Measurements from ENCODE around the gene RRP15. TPM values are rescaled to one million over a fixed set of nuclear protein-coding genes. Genes with fewer than 3 reads are reported as not detected.

Gene RRP15, protein sequence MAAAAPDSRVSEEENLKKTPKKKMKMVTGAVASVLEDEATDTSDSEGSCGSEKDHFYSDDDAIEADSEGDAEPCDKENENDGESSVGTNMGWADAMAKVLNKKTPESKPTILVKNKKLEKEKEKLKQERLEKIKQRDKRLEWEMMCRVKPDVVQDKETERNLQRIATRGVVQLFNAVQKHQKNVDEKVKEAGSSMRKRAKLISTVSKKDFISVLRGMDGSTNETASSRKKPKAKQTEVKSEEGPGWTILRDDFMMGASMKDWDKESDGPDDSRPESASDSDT
- 21.8 TPM for polyA plus RNA-seq

DNA sequence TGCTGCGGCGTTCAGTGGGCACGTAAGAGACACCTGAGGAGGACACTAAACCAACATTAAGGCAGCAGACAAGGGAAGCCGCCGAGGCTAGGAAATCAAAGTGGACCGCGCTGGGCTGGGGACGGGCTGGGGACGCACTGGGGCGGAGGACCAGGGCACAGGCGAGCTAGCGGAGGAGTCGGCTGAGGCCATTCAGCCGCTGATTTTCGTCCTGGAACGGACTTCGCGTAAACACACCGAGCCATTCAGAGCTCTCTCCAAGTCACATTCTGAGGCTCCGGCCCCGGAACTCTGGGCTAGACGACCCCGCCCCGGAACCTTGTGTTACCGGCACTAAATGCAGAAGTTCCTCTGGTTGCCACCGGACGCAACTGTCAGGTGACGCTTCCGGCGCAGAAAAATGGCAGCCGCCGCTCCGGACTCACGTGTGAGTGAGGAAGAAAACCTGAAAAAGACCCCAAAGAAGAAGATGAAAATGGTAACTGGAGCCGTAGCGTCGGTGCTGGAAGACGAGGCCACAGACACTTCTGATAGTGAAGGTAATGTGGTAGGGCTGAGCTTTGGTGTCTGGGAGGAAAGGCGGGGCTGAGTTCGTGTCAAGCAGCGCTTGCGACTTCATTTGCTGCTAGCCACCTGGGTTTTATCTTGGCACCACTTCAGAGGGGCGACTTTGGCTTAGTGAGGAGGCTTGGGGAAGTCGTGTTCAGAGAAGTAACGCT, at the start of gene RRP15:
TSS of gene RRP15 (plus strand) at position 377 of the 719 bp plus-strand sequence. CDS start at position 401, 24 bp downstream.
- H3K27ac Mint-ChIP-seq, result peak within 1 kb of the TSS; percentile 88 to 97 (median 94)
- peaks cover 2% of the 10 kb centered on the region for H3K36me3 Mint-ChIP-seq
- H3K4me1 Mint-ChIP-seq, result peaks cover 21 to 39% (median 21%) of the 10 kb centered on the region in 3 donors
- H3K4me3 Mint-ChIP-seq, result peak within 1 kb of the TSS; percentile 97 to 99 (median 98)
- H3K9me3 Mint-ChIP-seq, result peaks cover 0 to 8% (median 0%) of the 10 kb centered on the region in 3 donors
- peaks cover 4% of the 10 kb centered on the region for H3K27me3 Mint-ChIP-seq

DNA sequence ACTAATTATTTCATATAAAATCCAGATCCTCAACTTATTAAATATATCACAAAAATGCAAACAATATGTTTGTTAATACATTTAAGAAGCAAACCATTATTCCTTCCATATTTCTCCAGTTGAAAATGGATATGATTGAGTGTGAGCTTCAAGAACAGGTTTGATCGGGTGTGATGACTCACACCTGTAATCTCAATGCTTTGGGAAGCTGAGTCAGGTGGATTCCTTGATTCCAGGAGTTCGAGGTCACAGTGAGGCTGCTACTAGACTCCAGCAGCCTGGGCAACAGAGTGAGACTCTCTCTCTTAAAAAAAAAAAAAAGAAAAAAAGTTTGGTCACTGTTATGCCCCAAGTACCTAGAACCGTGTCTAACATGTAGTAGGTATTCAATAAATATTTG, 42.9 kb upstream of the RRP15 start:
- H3K4me1 Mint-ChIP-seq, result no peaks in the 10 kb centered on the region
- H3K9me3 Mint-ChIP-seq, result peaks cover 0 to under 1% (median 0%) of the 10 kb centered on the region in 3 donors
- H3K36me3 Mint-ChIP-seq, result no peaks in the 10 kb centered on the region
- H3K27me3 Mint-ChIP-seq, result peaks cover 2% of the 10 kb centered on the region
- H3K27ac Mint-ChIP-seq, result no peak overlapping the region
- no peak overlapping the region for H3K4me3 Mint-ChIP-seq

DNA sequence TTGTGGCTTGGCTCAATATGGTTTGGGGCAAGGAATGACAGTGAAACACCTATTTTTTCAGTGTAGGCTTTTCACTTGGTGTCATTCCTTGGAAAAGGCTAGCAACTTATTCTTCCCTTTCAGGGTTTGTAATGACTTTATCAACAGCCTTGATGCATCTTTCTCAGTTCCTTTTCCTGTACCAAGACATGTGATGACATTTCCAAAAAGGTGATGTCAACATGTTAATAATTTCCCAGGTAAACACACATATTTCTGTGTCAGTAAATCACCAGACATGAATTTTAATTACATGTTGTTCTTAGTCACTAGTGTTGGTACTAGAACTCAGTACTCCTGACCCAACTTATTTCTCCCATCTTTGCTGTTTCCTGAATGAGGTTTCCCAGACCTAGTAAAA, 37.8 kb upstream of the RRP15 start:
- H3K36me3 Mint-ChIP-seq, result no peaks in the 10 kb centered on the region
- no peak overlapping the region for H3K4me3 Mint-ChIP-seq
- no peaks in the 10 kb centered on the region for H3K4me1 Mint-ChIP-seq
- H3K27me3 Mint-ChIP-seq, result peaks cover 5% of the 10 kb centered on the region
- no peaks in the 10 kb centered on the region for H3K9me3 Mint-ChIP-seq
- H3K27ac Mint-ChIP-seq, result no peak overlapping the region

DNA sequence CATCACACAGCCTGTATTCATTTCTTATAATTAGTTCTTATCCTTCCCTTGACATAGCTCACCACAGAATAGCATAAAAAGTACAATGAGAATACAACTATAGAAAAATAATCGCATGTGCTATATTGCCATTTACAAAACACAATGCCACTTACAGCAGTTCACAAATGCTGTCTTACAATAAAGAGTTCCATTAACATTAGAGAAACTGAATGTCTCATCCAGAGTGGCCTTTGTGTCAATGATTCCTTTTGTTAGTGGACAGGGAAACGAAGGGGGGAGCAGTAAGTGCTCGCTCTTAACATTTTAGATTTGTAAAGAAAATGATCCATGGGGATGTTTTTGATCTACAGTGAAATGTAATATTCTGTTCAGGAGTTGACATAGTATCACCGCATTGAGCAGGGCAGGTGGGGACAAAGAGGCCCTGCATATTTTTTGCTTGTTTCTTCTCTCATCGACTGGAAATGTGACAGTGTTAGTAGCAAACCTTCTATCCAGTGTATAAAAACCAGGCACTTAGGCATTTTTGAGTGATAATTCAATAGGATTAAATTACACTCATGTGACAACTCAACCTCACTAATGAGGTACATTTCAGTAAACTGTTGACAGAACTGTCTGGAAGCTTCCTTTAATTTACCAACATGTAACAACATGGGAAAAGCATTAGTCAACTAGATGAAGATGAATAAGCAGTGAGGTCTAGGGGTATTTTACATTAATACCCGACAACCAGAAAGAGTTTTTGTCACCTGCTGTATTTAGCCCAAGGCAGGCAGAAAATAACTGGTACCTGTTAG, 35.6 kb upstream of the RRP15 start:
- Mint-ChIP-seq H3K4me1 (no peaks in the 10 kb centered on the region), H3K27me3 (peaks cover 7% of the 10 kb centered on the region), H3K4me3 (no peak overlapping the region), H3K27ac (no peak overlapping the region), H3K36me3 (no peaks in the 10 kb centered on the region), H3K9me3 (no peaks in the 10 kb centered on the region)

DNA sequence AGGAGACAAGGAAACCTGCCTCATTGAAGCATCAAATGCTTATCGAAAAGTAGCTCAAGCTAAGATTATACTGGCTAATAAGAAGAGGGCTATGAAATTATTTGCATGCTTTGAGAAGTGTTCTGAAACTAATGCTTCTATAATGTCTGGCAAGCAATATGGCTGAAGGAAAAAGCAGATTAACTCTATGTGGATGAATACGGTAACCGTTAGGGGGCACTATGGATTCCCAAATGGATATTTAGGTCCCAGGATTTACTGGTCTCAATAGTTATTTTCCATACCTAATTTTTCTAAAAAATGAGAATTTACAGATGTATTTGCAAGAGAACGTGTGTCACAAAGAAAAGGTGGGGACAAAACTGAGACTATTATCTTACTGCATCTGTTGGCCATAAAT, 34.6 kb upstream of the RRP15 start:
- Mint-ChIP-seq H3K27ac (no peak overlapping the region), H3K27me3 (peaks cover 6% of the 10 kb centered on the region), H3K4me3 (no peak overlapping the region), H3K4me1 (no peaks in the 10 kb centered on the region), H3K36me3 (no peaks in the 10 kb centered on the region), H3K9me3 (no peaks in the 10 kb centered on the region)

DNA sequence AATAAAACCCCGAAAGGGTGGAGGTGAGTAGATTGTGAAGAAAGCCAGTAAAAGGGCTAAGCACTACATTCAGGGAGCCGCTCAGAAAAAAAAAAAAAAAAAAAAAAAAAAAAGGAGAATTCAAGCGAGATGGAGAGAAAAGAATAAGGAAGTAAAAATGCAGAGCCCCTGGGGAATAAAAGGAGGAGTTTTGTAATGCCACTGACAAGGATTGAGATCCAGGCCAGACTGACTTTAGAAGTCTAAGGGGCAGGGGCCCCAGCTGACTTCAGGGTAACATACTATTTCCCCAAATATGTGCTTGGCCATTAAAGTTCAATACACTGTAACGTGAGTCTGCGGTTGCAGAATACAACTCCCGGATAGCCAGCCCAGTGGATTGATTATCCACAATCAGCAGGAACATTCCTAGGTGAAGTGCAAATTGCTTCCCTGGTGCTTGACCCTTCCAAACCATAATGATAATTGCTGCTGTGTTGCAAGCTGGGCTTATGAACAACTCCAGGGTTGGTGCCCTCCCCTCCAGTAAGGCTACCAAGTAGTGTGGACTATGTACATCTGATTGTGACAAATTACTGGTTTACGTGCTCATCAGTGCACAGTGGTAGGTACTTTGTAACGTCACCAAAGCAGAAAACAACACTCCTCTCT, 30.7 kb upstream of the RRP15 start:
- no peak overlapping the region for H3K4me3 Mint-ChIP-seq
- H3K4me1 Mint-ChIP-seq, result no peaks in the 10 kb centered on the region
- H3K27ac Mint-ChIP-seq, result no peak overlapping the region
- H3K27me3 Mint-ChIP-seq, result peaks cover 6% of the 10 kb centered on the region
- no peaks in the 10 kb centered on the region for H3K36me3 Mint-ChIP-seq
- H3K9me3 Mint-ChIP-seq, result no peaks in the 10 kb centered on the region

DNA sequence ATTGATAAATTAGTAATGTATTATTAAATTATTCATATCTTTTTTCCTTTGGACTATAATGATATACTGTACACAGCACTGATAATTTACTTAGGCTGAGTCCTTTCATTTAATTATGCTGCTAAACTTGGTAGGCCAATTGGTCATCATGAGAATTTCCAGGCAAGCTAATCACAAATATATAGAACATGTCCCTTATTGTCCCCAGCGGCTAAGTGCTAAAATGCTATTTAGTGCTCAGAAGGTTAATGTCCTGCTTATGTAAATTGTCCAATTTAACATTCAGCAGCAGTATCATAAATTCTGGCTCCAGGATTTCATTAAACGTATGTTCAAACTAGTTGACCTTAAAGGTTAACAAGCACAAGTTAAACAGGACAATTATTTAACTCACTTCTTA, 30.0 kb upstream of the RRP15 start:
- Mint-ChIP-seq H3K4me1 (no peaks in the 10 kb centered on the region), H3K9me3 (peaks cover 0 to 3% (median 0%) of the 10 kb centered on the region in 3 donors), H3K36me3 (no peaks in the 10 kb centered on the region), H3K4me3 (no peak overlapping the region), H3K27me3 (peaks cover 6% of the 10 kb centered on the region), H3K27ac (no peak overlapping the region)

DNA sequence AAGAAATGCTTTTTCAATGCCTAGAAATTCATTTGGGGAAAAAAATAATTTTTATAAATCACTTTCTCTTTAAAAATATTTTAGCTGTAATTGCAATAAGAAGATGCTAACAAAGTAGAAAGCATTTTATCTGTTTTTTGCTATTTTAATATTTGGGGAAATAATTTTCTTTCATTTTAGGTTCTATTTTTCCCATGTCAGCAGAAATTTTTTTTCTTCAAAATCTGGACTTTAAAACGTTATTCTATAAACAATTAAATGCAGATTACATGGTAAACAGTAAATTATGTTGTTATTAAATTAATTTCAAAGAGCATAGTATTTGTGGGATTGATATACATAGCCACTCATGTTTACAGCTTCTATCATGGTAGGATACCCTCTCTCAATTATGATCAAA, 27.7 kb upstream of the RRP15 start:
- no peak overlapping the region for H3K27ac Mint-ChIP-seq
- H3K4me1 Mint-ChIP-seq, result no peaks in the 10 kb centered on the region
- H3K36me3 Mint-ChIP-seq, result no peaks in the 10 kb centered on the region
- peaks cover 0 to 6% (median 0%) of the 10 kb centered on the region in 3 donors for H3K9me3 Mint-ChIP-seq
- H3K4me3 Mint-ChIP-seq, result no peak overlapping the region
- peaks cover 2% of the 10 kb centered on the region for H3K27me3 Mint-ChIP-seq

DNA sequence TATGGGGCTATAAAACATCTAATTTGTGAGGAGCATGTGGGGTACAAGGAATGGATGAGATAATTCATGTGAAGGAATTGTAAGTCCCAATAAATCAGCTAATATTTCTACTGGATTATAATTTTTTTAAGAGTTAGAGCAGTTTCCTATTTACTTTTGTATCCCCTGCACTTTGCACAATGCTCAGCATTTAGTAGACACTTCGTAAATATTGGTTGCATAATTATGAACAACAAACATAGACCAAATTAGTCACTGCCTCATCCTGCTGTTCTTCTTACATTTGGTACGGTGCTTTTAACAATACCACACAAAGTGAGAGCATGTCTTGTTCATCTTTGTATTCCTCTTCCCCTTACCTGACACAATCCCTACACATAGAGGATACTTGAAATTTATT, 27.1 kb upstream of the RRP15 start:
- Mint-ChIP-seq H3K9me3 (peaks cover 0 to 6% (median 0%) of the 10 kb centered on the region in 3 donors), H3K36me3 (no peaks in the 10 kb centered on the region), H3K27ac (no peak overlapping the region)

DNA sequence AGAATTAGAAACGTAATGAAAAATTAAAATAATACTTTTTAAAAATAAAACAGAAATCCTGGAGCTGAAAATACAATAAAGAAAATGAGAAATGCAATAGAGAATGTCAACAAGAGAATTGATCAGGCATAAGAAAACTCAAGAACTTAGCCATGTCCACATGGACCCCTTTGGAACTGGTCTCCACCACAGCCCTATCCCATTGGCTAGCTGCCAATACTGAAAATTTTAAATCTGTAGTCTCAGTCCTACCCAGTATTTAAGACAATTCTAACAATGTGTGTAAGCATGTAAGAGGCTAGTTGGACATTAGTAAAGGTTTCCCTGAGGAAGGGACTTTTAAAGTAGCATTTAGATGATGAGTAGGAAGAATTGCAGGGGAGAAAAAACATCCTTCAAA, 25.8 kb upstream of the RRP15 start:
- H3K27ac Mint-ChIP-seq, result no peak overlapping the region
- H3K27me3 Mint-ChIP-seq, result no peaks in the 10 kb centered on the region
- H3K9me3 Mint-ChIP-seq, result peaks cover 0 to 6% (median 0%) of the 10 kb centered on the region in 3 donors
- no peaks in the 10 kb centered on the region for H3K36me3 Mint-ChIP-seq
- no peaks in the 10 kb centered on the region for H3K4me1 Mint-ChIP-seq
- no peak overlapping the region for H3K4me3 Mint-ChIP-seq

More for the DNA sequence above, 27.1 kb upstream of the RRP15 start:
- no peak overlapping the region for H3K4me3 Mint-ChIP-seq
- peaks cover 2% of the 10 kb centered on the region for H3K27me3 Mint-ChIP-seq
- H3K4me1 Mint-ChIP-seq, result no peaks in the 10 kb centered on the region

DNA sequence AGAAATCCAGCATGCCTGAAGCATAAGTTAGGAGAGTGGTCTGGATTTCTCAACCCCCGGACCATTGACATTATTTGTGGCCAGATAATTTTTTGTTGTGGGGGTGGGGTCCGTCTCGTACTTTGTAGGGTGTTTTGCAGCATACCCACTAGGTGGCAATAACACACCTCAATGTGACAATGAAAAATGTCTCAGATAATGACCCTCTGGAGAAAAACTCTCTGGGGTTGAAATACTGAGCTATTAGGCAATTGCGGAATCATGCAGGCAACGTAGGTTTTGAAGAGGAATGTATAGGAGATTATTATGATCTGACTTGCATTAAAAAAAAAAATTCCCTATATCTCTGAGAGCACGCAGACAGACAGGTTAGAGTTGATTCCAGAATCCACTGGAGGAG, 25.3 kb upstream of the RRP15 start:
- Mint-ChIP-seq H3K4me3 (no peak overlapping the region), H3K9me3 (peaks cover 0 to 6% (median 0%) of the 10 kb centered on the region in 3 donors), H3K4me1 (no peaks in the 10 kb centered on the region), H3K27ac (no peak overlapping the region), H3K36me3 (no peaks in the 10 kb centered on the region), H3K27me3 (no peaks in the 10 kb centered on the region)

DNA sequence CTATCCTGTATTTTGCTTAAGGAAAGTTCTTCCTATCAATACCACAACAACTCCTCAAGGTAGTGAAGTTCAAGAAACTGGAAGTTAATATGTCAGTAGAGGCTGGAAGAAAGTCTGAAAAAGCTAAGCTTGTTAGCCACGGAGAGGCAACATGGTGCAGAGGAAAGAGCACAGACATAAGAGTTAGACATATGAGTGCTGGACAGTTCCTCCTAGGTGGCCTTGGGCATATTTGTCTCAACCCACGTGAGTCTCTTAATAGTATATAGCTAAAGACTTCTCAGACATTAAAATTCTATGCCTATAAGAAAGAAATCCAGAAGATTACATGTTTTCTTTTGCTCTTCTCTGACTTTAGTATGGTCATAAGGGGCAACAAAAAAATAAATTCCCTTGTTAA, 22.8 kb upstream of the RRP15 start:
- H3K27me3 Mint-ChIP-seq, result no peaks in the 10 kb centered on the region
- H3K27ac Mint-ChIP-seq, result no peak overlapping the region
- no peaks in the 10 kb centered on the region for H3K36me3 Mint-ChIP-seq
- no peaks in the 10 kb centered on the region for H3K4me1 Mint-ChIP-seq
- H3K9me3 Mint-ChIP-seq, result peaks cover 0 to 6% (median 0%) of the 10 kb centered on the region in 3 donors
- H3K4me3 Mint-ChIP-seq, result no peak overlapping the region

DNA sequence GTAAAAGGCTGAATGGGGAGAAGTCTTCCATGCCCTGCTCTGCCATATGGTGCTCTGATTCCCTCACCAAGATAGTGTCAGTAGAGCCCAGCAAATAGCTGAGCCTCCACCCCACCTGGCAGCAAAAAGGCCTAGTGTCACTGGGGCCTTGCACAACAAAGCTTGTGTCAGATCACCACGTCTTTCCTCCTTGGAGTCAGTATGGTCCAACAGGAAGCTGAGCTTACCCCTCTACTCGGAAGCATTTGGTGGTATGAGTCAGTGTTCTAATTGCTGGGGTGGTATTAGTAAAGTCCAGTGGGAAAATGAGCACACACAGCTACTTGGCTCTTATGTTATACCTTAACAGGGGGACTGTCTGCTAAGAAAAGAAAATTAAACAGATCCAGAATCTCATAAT, 18.7 kb upstream of the RRP15 start:
- no peak overlapping the region for H3K27ac Mint-ChIP-seq
- no peaks in the 10 kb centered on the region for H3K9me3 Mint-ChIP-seq
- H3K36me3 Mint-ChIP-seq, result no peaks in the 10 kb centered on the region
- H3K4me3 Mint-ChIP-seq, result no peak overlapping the region
- no peaks in the 10 kb centered on the region for H3K4me1 Mint-ChIP-seq
- peaks cover 3% of the 10 kb centered on the region for H3K27me3 Mint-ChIP-seq

DNA sequence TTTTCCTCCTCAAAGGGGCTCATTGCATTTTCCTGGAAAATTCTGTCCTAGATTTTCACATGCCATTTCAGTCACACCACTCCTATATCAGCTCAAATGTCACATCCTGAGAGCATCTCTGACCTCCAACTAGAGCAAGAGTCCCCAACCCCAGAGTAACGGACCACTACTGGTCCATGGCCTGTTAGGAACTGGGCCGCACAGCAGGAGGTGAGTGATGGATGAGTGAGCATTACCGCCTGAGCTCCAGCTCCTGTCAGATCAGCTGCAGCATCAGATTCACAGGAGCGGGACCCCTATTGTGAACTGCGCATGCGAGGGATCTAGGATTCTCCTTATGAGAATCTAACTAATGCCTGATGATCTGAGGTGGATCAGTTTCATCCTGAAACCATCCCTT, 12.7 kb upstream of the RRP15 start:
- peaks cover 0 to 1% (median 0%) of the 10 kb centered on the region in 3 donors for H3K4me1 Mint-ChIP-seq
- no peaks in the 10 kb centered on the region for H3K36me3 Mint-ChIP-seq
- H3K4me3 Mint-ChIP-seq, result no peak overlapping the region
- H3K27me3 Mint-ChIP-seq, result peaks cover 4% of the 10 kb centered on the region
- H3K9me3 Mint-ChIP-seq, result no peaks in the 10 kb centered on the region
- no peak overlapping the region for H3K27ac Mint-ChIP-seq

Measured in IgD-negative memory B cell (primary cell).